ENCODE measurements around the gene LBR. TPM values are rescaled to one million over a fixed set of nuclear protein-coding genes. Genes with fewer than 3 reads are reported as not detected.

The LBR gene
- total and polyA plus RNA-seq, 2 of the 4 experiments (the other 2 are of a cell fraction): 21.3 to 24.9 TPM

- H2AFZ ChIP-seq (replicated peaks; ENCODE audit: low read length, poor library complexity): no peak overlapping the region
- ChIA-PET POLR2A (ENCODE audit: unreplicated experiment) (no interaction called here), CTCF (no interaction called here)
Measured at GRCh38 chr1:225374996-225375395, 52.8 kb downstream of the LBR start.

More at GRCh38 chr1:225374996-225375395, 52.8 kb downstream of the LBR start:
- Histone ChIP-seq H3K27me3 (ENCODE audit: control insufficient read depth, insufficient read depth, low read length) (no peaks in the 10 kb centered on the region; the same call in 1 of the 2 replicates), H3K9ac (ENCODE audit: low read depth, low read length) (no peak overlapping the region), H3K27ac (ENCODE audit: insufficient read depth, low read length) (no peak overlapping the region), H3K9me3 (ENCODE audit: control insufficient read depth, insufficient read depth, low read length) (no peaks in the 10 kb centered on the region), H3K4me2 (ENCODE audit: low read depth, low read length) (no peak overlapping the region), H3K18ac (ENCODE audit: low read depth, low read length) (no peak overlapping the region), H3K4me3 (ENCODE audit: insufficient read depth, low read depth, low read length) (no peak overlapping the region), H3K79me1 (ENCODE audit: low read depth in 1 of 2, low read length in 2 of 2) (no peaks in the 10 kb centered on the region), H3K56ac (ENCODE audit: extremely low read depth, insufficient read depth, low read length) (no peak overlapping the region), H4K5ac (ENCODE audit: low read depth, low read length) (no peak overlapping the region), H3K36me3 (ENCODE audit: control insufficient read depth, insufficient read depth, low read length) (no peaks in the 10 kb centered on the region), H2BK5ac (ENCODE audit: low read depth, low read length, poor library complexity, severe bottlenecking) (no peak overlapping the region), H2BK20ac (ENCODE audit: low read depth, low read length) (no peak overlapping the region), H3K14ac (replicated peaks; ENCODE audit: low read depth, low read length) (no peak overlapping the region), H2BK15ac (ENCODE audit: low read depth, low read length) (no peak overlapping the region), H3K23ac (ENCODE audit: low read depth, low read length) (no peak overlapping the region), H2AK9ac (replicated peaks; ENCODE audit: low read depth, low read length, poor library complexity) (no peak overlapping the region), H3K4me1 (ENCODE audit: control insufficient read depth, insufficient read depth, low read length) (no peaks in the 10 kb centered on the region; the same call in 1 of the 2 replicates), H2BK120ac (ENCODE audit: low read depth, low read length) (no peak overlapping the region), H3K9me1 (ENCODE audit: insufficient read depth, low read length) (no peaks in the 10 kb centered on the region), H2AK5ac (ENCODE audit: low read depth, low read length) (no peak overlapping the region), H4K20me1 (ENCODE audit: insufficient read depth, low read length) (no peaks in the 10 kb centered on the region), H4K91ac (ENCODE audit: insufficient read depth, low read depth, low read length) (no peak overlapping the region), H4K8ac (ENCODE audit: low read depth in 2 of 2, low read length in 2 of 2) (no peak overlapping the region), H3K4ac (ENCODE audit: low read depth, low read length) (no peak overlapping the region)
- no peak for TF ChIP-seq CHD1 (IDR thresholded peaks at IDR 0.05; ENCODE audit: low read depth, low read length)
- no peak for TF ChIP-seq SMC3 (IDR thresholded peaks at IDR 0.05; ENCODE audit: low read depth, low read length)
- no peak for TF ChIP-seq RAD21 (IDR thresholded peaks at IDR 0.05; ENCODE audit: low read length)
- no peak for TF ChIP-seq BHLHE40 (IDR thresholded peaks at IDR 0.05; ENCODE audit: low read depth, low read length)
- TF ChIP-seq RFX5 (IDR thresholded peaks at IDR 0.05; ENCODE audit: low read depth, low read length): no peak
- TF ChIP-seq, protein P1, sequence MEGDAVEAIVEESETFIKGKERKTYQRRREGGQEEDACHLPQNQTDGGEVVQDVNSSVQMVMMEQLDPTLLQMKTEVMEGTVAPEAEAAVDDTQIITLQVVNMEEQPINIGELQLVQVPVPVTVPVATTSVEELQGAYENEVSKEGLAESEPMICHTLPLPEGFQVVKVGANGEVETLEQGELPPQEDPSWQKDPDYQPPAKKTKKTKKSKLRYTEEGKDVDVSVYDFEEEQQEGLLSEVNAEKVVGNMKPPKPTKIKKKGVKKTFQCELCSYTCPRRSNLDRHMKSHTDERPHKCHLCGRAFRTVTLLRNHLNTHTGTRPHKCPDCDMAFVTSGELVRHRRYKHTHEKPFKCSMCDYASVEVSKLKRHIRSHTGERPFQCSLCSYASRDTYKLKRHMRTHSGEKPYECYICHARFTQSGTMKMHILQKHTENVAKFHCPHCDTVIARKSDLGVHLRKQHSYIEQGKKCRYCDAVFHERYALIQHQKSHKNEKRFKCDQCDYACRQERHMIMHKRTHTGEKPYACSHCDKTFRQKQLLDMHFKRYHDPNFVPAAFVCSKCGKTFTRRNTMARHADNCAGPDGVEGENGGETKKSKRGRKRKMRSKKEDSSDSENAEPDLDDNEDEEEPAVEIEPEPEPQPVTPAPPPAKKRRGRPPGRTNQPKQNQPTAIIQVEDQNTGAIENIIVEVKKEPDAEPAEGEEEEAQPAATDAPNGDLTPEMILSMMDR (conservative IDR thresholded peaks at IDR 0.05; ENCODE audit: low read depth, low read length): no peak
- no peak for TF ChIP-seq MAZ (IDR thresholded peaks at IDR 0.05; ENCODE audit: borderline replicate concordance, low read depth, low read length)
- no peak for TF ChIP-seq NFE2L2 (IDR thresholded peaks at IDR 0.05; ENCODE audit: low read depth, low read length)
- TF ChIP-seq RCOR1 (IDR thresholded peaks at IDR 0.05; ENCODE audit: insufficient replicate concordance, low read length): no peak
- TF ChIP-seq POLR2A (IDR thresholded peaks at IDR 0.05; ENCODE audit: low read depth, low read length): no peak
- TF ChIP-seq ELK1 (IDR thresholded peaks at IDR 0.05; ENCODE audit: borderline replicate concordance, low read depth, low read length): no peak
- no peak for TF ChIP-seq USF2 (IDR thresholded peaks at IDR 0.05; ENCODE audit: low read depth, low read length)
- dilution Hi-C loops (cut with HindIII; ENCODE audit: low sequenced_read_pairs, unreplicated experiment): no loop called here
- DNase-seq (no peak), ATAC-seq (ENCODE audit: low read depth) (no peak)
- no CpG with 5 or more reads among the region's 4 CpGs for WGBS, 2 experiments (ENCODE audit: extremely low coverage in 2 of 2, insufficient read length in 1 of 2)
- BruUV-seq (replicated peaks): no TSS peak
- intact Hi-C loops (cut with micrococcal nuclease): no loop called here
- in situ Hi-C loops (cut with MboI; ENCODE audit: low sequenced_read_pairs): no loop called here

Measured in IMR-90 (cell line).